WTC11 (cell line): ENCODE data around the gene RADIL. TPM values are rescaled to one million over a fixed set of nuclear protein-coding genes. Genes with fewer than 3 reads are reported as not detected.

ENCODE experiments used
- ATAC-seq: fragments of 200-7000 bp; cut with Tn5 transposase; 2 replicates; pipeline ENCODE4 v1.10.0; 2021; ENCODE audit warnings: mild to moderate bottlenecking, moderate library complexity
- CTCF ChIA-PET: fragments of 300-600 bp; sonication (Branson Sonifier 250); formaldehyde crosslinking; loops from one replicate; lab custom pipeline; 2021; ENCODE audit warnings: antibody characterized with exemption; lab: Charles Lee
- POLR2A ChIA-PET: fragments of 350-600 bp; sonication (Branson Sonifier 250); formaldehyde crosslinking; loops from one replicate; lab custom pipeline; 2021; ENCODE audit warnings: antibody characterized with exemption; lab: Charles Lee
- DNase-seq: peaks from one replicate; pipeline ENCODE4 v3.0.0; 2021; ENCODE audit warnings: low spot score
- H3K27ac Mint-ChIP-seq: 2 replicates; pipeline ENCODE4 v1.8.0; 2021; ENCODE audit warnings: mixed read lengths
- H3K27me3 Mint-ChIP-seq: 2 replicates; pipeline ENCODE4 v1.8.0; 2021; ENCODE audit warnings: low read depth, mild to moderate bottlenecking, moderate library complexity, mixed read lengths
- H3K36me3 Mint-ChIP-seq: 2 replicates; pipeline ENCODE4 v1.8.0; 2021; ENCODE audit warnings: mixed read lengths
- H3K4me1 Mint-ChIP-seq: 2 replicates; pipeline ENCODE4 v1.8.0; 2022; ENCODE audit warnings: mixed read lengths
- H3K4me3 Mint-ChIP-seq: 2 replicates; pipeline ENCODE4 v1.8.0; 2021; ENCODE audit warnings: mild to moderate bottlenecking, moderate library complexity, mixed read lengths
- H3K9me3 Mint-ChIP-seq: 2 replicates; pipeline ENCODE4 v1.8.0; 2021; ENCODE audit warnings: mixed read lengths
- ATF1 ChIP-seq: sonication (generic); formaldehyde crosslinking; IDR thresholded peaks from 2 replicates; pipeline ENCODE4 v1.8.1; 2023; ENCODE audit warnings: mild to moderate bottlenecking, moderate library complexity, missing genetic modification reagents
- CREM ChIP-seq: sonication (generic); formaldehyde crosslinking; IDR thresholded peaks from 2 replicates; pipeline ENCODE4 v1.8.1; 2022; ENCODE audit warnings: mild to moderate bottlenecking, missing genetic modification reagents, moderate library complexity
- E2F1 ChIP-seq: sonication (generic); formaldehyde crosslinking; IDR thresholded peaks from 2 replicates; pipeline ENCODE4 v1.8.0; 2022; ENCODE audit warnings: mild to moderate bottlenecking, missing genetic modification reagents
- E2F5 ChIP-seq: sonication (generic); formaldehyde crosslinking; IDR thresholded peaks from 2 replicates; pipeline ENCODE4 v1.8.1; 2022; ENCODE audit warnings: mild to moderate bottlenecking, moderate library complexity, missing genetic modification reagents
- ESRRA ChIP-seq: sonication (generic); formaldehyde crosslinking; IDR thresholded peaks from 2 replicates; pipeline ENCODE4 v1.8.1; 2022; ENCODE audit warnings: mild to moderate bottlenecking, missing genetic modification reagents, borderline replicate concordance
- FOXK1 ChIP-seq: sonication (generic); formaldehyde crosslinking; IDR thresholded peaks from 2 replicates; pipeline ENCODE4 v1.8.0; 2022; ENCODE audit warnings: mild to moderate bottlenecking, moderate library complexity, missing genetic modification reagents
- GTF2I ChIP-seq: fragments of 250-450 bp; sonication (Bioruptor Pico); conservative IDR thresholded peaks from 2 replicates; pipeline ENCODE4 v1.4.0; 2021; ENCODE audit warnings: mild to moderate bottlenecking
- NFATC4 ChIP-seq: fragments of 250-450 bp; sonication (Bioruptor Pico); IDR thresholded peaks from 2 replicates; pipeline ENCODE4 v1.9.0; 2021; ENCODE audit warnings: mild to moderate bottlenecking
- PRDM15 ChIP-seq: sonication (generic); formaldehyde crosslinking; IDR thresholded peaks from 2 replicates; pipeline ENCODE4 v1.8.0; 2022; ENCODE audit warnings: missing genetic modification reagents
- SMAD3 ChIP-seq: sonication (generic); formaldehyde crosslinking; IDR thresholded peaks from 2 replicates; pipeline ENCODE4 v1.8.0; 2022; ENCODE audit warnings: missing genetic modification reagents, mild to moderate bottlenecking, borderline replicate concordance
- SP1 ChIP-seq: sonication (generic); formaldehyde crosslinking; conservative IDR thresholded peaks from 2 replicates; pipeline ENCODE4 v1.8.1; 2022; ENCODE audit warnings: missing genetic modification reagents
- TEAD4 ChIP-seq: sonication (generic); formaldehyde crosslinking; IDR thresholded peaks from 2 replicates; pipeline ENCODE4 v1.8.0; 2022; ENCODE audit warnings: mild to moderate bottlenecking, missing genetic modification reagents
- USF2 ChIP-seq: sonication (generic); formaldehyde crosslinking; IDR thresholded peaks from 2 replicates; pipeline ENCODE4 v1.8.1; 2023; ENCODE audit warnings: mild to moderate bottlenecking, missing genetic modification reagents, moderate library complexity
- ZBTB43 ChIP-seq: sonication (generic); formaldehyde crosslinking; IDR thresholded peaks from 2 replicates; pipeline ENCODE4 v1.8.1; 2023; ENCODE audit warnings: mild to moderate bottlenecking, missing genetic modification reagents
- ZMAT4 ChIP-seq: fragments of 250-450 bp; sonication (Bioruptor Pico); IDR thresholded peaks from 2 replicates; pipeline ENCODE4 v1.9.0; 2021; ENCODE audit warnings: mild to moderate bottlenecking
- ZNF219 ChIP-seq: sonication (generic); formaldehyde crosslinking; IDR thresholded peaks from 2 replicates; pipeline ENCODE4 v1.8.0; 2023; ENCODE audit warnings: missing genetic modification reagents, mild to moderate bottlenecking, borderline replicate concordance
- ZNF317 ChIP-seq: sonication (generic); formaldehyde crosslinking; IDR thresholded peaks from 2 replicates; pipeline ENCODE4 v1.8.1; 2023; ENCODE audit warnings: low read depth, mild to moderate bottlenecking, moderate library complexity, missing genetic modification reagents, borderline replicate concordance
- ZNF396 ChIP-seq: fragments of 250-450 bp; sonication (Bioruptor Pico); IDR thresholded peaks from 2 replicates; pipeline ENCODE4 v1.8.0; 2021; ENCODE audit warnings: mild to moderate bottlenecking, moderate library complexity, borderline replicate concordance
- ZNF425 ChIP-seq: fragments of 250-450 bp; sonication (Bioruptor Pico); conservative IDR thresholded peaks from 2 replicates; pipeline ENCODE4 v1.9.0; 2021; ENCODE audit warnings: mild to moderate bottlenecking
- ZNF512 ChIP-seq: sonication (generic); formaldehyde crosslinking; IDR thresholded peaks from 2 replicates; pipeline ENCODE4 v1.8.1; 2022; ENCODE audit warnings: missing genetic modification reagents, borderline replicate concordance
- ZNF671 ChIP-seq: fragments of 250-450 bp; sonication (Bioruptor Pico); IDR thresholded peaks from 2 replicates; pipeline ENCODE4 v1.8.0; 2021; ENCODE audit warnings: mild to moderate bottlenecking
- total RNA-seq: library from RNA; stranded (reverse); gene quantifications from 3 replicates; pipeline ENCODE4 v1.2.3, GENCODE V29; 2021

RADIL gene
- total RNA-seq, 1 experiment from 2014 or later, result 11.1 TPM

- no peak for TF ChIP-seq PRDM15 (CRISPR knock-in tag)
- no peak for TF ChIP-seq ZNF512 (CRISPR knock-in tag)
- no peak for TF ChIP-seq ZNF219 (CRISPR knock-in tag)
- TF ChIP-seq ZBTB43 (CRISPR knock-in tag), result no peak
- TF ChIP-seq E2F1 (CRISPR knock-in tag), result no peak
- no peak for TF ChIP-seq ATF1
- no peak for TF ChIP-seq NFATC4
- no peak for TF ChIP-seq CREM (CRISPR knock-in tag)
- no peak for TF ChIP-seq E2F5 (CRISPR knock-in tag)
- TF ChIP-seq, all 79 proteins: peak for 0
Measured at GRCh38 chr7:4791101-4791737, 92.3 kb downstream of the RADIL start (continued).

- Mint-ChIP-seq H3K4me1 (peaks cover 5% of the 10 kb centered on the region), H3K27me3 (no peaks in the 10 kb centered on the region)
- CTCF ChIA-PET, result interaction anchor here (2.8 to 4.2 kb wide), 2 partner anchors 94 to 183 kb away, joined by 29 to 72 read pairs; partner anchors contain the start of gene RADIL
- no peak for TF ChIP-seq ZNF671 (CRISPR knock-in tag)
- TF ChIP-seq ESRRA, result no peak
- no peak for TF ChIP-seq ZNF425 (CRISPR knock-in tag)
- TF ChIP-seq ATF1, result no peak
- TF ChIP-seq ZNF512 (CRISPR knock-in tag), result no peak
- TF ChIP-seq FOXK1, result no peak
- TF ChIP-seq USF2, result no peak
- no peak for TF ChIP-seq ZNF396
- no peak for TF ChIP-seq ZMAT4 (CRISPR knock-in tag)
- TF ChIP-seq TEAD4 (CRISPR knock-in tag), result no peak
- TF ChIP-seq SP1, result no peak
- TF ChIP-seq ZNF317 (CRISPR knock-in tag), result no peak
- TF ChIP-seq GTF2I, result no peak
- no peak for TF ChIP-seq SMAD3 (CRISPR knock-in tag)
Measured at GRCh38 chr7:4790516-4790991, 93.0 kb downstream of the RADIL start.

More at GRCh38 chr7:4790516-4790991, 93.0 kb downstream of the RADIL start:
- Mint-ChIP-seq H3K36me3 (peaks cover 3% of the 10 kb centered on the region; the same call in 1 of the 2 replicates), H3K4me3 (no peak overlapping the region), H3K9me3 (no peaks in the 10 kb centered on the region), H3K27ac (no peak overlapping the region)
- ATAC-seq (no peak), DNase-seq (no peak)
- POLR2A ChIA-PET, result no interaction called here
